22Rv1 (cell line): ENCODE data around the gene C7.

ENCODE experiments used
- CTCF ChIP-seq: fragments of 450-650 bp; IDR thresholded peaks from 2 replicates; pipeline ENCODE4 v1.5.1; 2017; ENCODE audit warnings: mild to moderate bottlenecking
- ZFX ChIP-seq: fragments of 450-650 bp; IDR thresholded peaks from 2 replicates; pipeline ENCODE4 v1.6.1; 2017; ENCODE audit warnings: antibody characterized with exemption, borderline replicate concordance

GRCh38 chr5:40991168-40991980, 82.1 kb downstream of the C7 start:
- TF ChIP-seq CTCF: no peak
- no peak for TF ChIP-seq ZFX
